Subcutaneous adipose tissue (tissue), 4 donors: ENCODE data around the gene SLC27A3. TPM values are rescaled to one million over a fixed set of nuclear protein-coding genes. Genes with fewer than 3 reads are reported as not detected.

ENCODE experiments used
- total RNA-seq, 4 donors: library from RNA; depleted of rRNA; stranded (reverse); fragments of >200 nt; gene quantifications; one replicate each; pipeline ENCODE4 v1.1.0, GENCODE V29; 2016
- TF ChIP-seq, protein P1 (sequence below): fragments of 450-650 bp; IDR thresholded peaks from one replicate; pipeline ENCODE4 v1.5.1; 2016; ENCODE audit warnings: low read depth, mild to moderate bottlenecking, control low read depth, antibody characterized with exemption, moderate library complexity

The SLC27A3 gene
- total RNA-seq, 4 donors from 2014 or later, result 20.4 to 104 (median 46.0) TPM

DNA sequence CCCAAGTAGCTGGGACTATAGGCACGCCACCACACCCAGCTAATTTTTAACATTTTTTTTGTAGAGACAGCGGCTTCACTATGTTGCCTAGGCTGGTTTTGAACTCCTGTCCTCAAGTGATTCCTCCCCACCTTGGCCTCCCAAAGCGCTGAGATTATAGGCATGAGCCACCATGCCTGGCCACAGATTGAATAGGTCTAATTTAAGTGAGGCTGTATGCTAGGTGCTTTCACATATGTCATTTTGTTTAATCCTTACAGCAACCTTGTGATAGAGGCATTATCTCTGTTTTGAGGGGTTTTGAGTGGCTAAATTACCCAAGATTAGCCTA, 40.2 kb upstream of the SLC27A3 start:
- TF ChIP-seq, protein P1, sequence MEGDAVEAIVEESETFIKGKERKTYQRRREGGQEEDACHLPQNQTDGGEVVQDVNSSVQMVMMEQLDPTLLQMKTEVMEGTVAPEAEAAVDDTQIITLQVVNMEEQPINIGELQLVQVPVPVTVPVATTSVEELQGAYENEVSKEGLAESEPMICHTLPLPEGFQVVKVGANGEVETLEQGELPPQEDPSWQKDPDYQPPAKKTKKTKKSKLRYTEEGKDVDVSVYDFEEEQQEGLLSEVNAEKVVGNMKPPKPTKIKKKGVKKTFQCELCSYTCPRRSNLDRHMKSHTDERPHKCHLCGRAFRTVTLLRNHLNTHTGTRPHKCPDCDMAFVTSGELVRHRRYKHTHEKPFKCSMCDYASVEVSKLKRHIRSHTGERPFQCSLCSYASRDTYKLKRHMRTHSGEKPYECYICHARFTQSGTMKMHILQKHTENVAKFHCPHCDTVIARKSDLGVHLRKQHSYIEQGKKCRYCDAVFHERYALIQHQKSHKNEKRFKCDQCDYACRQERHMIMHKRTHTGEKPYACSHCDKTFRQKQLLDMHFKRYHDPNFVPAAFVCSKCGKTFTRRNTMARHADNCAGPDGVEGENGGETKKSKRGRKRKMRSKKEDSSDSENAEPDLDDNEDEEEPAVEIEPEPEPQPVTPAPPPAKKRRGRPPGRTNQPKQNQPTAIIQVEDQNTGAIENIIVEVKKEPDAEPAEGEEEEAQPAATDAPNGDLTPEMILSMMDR, result no peak

DNA sequence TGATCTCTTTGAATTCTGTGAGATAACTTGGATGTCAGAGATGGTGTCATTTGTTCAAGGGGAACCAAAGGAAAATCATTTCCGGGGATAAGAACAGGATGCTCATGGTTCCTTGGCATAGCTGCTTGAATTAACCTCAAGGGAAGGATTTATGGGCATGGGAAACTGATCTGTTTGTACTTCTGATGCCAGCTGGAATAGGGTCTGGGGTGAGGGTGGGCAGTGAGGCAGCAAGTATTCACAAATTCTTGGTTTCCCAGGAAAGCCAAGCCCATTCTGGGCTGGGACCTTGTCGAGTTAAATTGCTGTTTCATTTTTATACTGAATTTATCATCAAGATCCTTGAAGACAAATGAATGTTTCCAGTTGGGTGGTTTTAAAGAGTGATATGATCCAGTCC, 33.2 kb upstream of the SLC27A3 start:
- TF ChIP-seq, protein P1, result no peak

DNA sequence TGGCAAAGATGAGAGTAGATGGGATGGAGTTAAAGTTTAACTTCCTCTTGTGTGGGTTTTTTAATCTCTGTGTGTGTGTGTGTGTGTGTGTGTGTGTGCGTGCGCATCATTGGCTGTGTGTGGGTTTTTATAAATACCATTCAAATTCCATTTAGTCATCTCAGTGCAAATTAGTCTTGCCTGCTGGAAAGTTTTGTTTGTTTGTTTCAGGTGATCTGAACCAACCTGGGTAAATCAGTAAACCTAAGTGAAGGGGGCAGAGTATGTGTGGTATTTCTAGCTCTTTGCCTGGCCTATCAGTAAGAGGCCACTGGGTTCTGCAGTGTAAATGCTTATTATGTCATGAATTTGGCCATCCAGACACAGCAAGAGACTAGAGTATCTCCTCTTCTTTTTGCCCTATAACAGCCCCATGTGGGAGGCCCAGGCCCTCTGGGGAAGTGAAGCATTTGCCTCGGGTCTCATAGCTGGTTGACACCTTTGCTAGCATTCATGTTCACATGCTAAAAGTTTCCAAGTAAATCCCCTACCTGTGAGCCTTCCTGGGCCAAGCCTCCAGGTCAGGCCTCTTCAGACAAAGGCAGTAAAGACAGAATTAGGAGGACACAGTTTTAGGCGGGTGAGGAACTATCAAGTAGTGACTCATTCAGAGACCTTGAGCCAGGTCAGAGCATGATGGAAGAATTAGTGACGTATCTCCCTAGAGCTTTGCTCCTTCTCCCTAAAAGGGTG, 32.6 kb upstream of the SLC27A3 start:
- TF ChIP-seq, protein P1, result no peak

- TF ChIP-seq, protein P1, result no peak
Observed at GRCh38 chr1:153745417-153745816, 29.8 kb upstream of the SLC27A3 start.

GRCh38 chr1:153746174-153746573, 29.0 kb upstream of the SLC27A3 start:
- TF ChIP-seq, protein P1, result no peak

DNA sequence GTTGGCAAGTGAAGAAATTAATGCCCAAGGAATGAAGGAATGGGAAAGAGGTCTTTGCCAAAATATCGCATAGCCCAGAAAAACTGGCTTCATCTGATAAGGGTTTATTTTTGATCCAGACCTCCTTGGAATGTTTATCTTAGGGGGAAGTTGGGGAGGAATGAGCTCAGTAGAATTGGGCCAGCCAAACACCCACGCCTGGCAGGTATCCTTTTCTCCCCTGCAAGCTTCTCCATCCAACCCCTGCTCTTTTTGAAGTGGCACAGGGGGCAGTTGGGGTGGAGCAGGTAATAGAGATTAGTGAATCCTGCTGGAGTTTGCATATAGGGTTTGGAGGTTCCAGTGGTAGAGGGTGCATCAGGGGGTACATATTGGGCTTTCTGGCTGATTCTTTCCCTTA, 26.3 kb upstream of the SLC27A3 start:
- TF ChIP-seq, protein P1, result no peak

- TF ChIP-seq, protein P1, result no peak
Observed at GRCh38 chr1:153749408-153750005, 25.7 kb upstream of the SLC27A3 start.
